Testis (tissue), 3 donors: ENCODE results near the gene DOLK. TPM values are rescaled to one million over a fixed set of nuclear protein-coding genes. Genes with fewer than 3 reads are reported as not detected.
A peak's percentile ranks its signal among the peaks of the same experiment; 100 is the strongest.

Experiments
- DNase-seq: peaks from one replicate; pipeline ENCODE4 v3.0.0-alpha.2; 2019
- H3K27ac ChIP-seq, 2 donors: fragments of 200-600 bp; sonication (generic); one replicate each; pipeline ENCODE4 v1.5.1; 2019
- H3K27me3 ChIP-seq: fragments of 200-600 bp; sonication (generic); one replicate; pipeline ENCODE4 v1.5.1; 2019
- H3K36me3 ChIP-seq: fragments of 200-600 bp; sonication (generic); one replicate; pipeline ENCODE4 v1.5.1; 2017; ENCODE audit warnings: low read depth; ENCODE audit errors: missing control alignments
- H3K4me1 ChIP-seq: fragments of 200-600 bp; sonication (generic); one replicate; pipeline ENCODE4 v1.5.1; 2019
- H3K4me3 ChIP-seq, 2 donors: fragments of 200-600 bp; sonication (generic); one replicate each; pipeline ENCODE4 v1.5.1; 2017 to 2019
- H3K9me3 ChIP-seq: fragments of 200-600 bp; sonication (generic); one replicate; pipeline ENCODE4 v1.5.1; 2017
- CTCF ChIP-seq, 3 experiments: fragments of 450-650 bp in 2 of 3; fragments of 200-600 bp in 1 of 3; sonication (generic) in 1 of 3; IDR thresholded peaks; one replicate each; pipeline ENCODE4 v1.5.1; 2016 to 2019; ENCODE audit warnings: antibody characterized with exemption in 3 of 3, mild to moderate bottlenecking in 2 of 3, moderate library complexity in 1 of 3
- POLR2A ChIP-seq: fragments of 450-650 bp; IDR thresholded peaks from one replicate; pipeline ENCODE4 v1.6.1; 2017; ENCODE audit warnings: antibody characterized with exemption, mild to moderate bottlenecking, moderate library complexity
- WGBS, 2 donors: methylation state at CpG; one replicate each; pipeline ENCODE4 v1.1.5; 2018; 5-methylcytosine and 5-hydroxymethylcytosine counted together
- intact Hi-C: fragments of 100-400 bp; cut with DNase I; formaldehyde crosslinking; loops from one replicate; pipeline ENCODE4 v1.15.1; 2023; ENCODE audit warnings: low total_unique reads
- polyA plus RNA-seq: library from polyadenylated mRNA; stranded (reverse); fragments of 350-450 nt; fragmentation: Illumina TruSeq; extraction: RNeasy Lipid Tissue Mini Kit (QIAGEN cat#74804); gene quantifications from one replicate; pipeline ENCODE4 v1.2.3, GENCODE V29; 2014; ENCODE audit warnings: low read depth, low replicate concordance; ENCODE audit not compliant: insufficient read depth
- total RNA-seq, 2 donors: library from RNA; depleted of rRNA; stranded (reverse); fragments of >200 nt; gene quantifications; one replicate each; pipeline ENCODE4 v1.2.3, GENCODE V29; 2016

DOLK gene
- total and polyA plus RNA-seq, 3 donors from 2014 or later, result 26.4 to 36.9 (median 29.4) TPM

GRCh38 chr9:128933731-128934130 is 13.7 kb downstream of the DOLK start:
- H3K4me1 ChIP-seq, result no peaks in the 10 kb centered on the region
- no peaks in the 10 kb centered on the region for H3K9me3 ChIP-seq
- H3K4me3 ChIP-seq, result no peak overlapping the region
- H3K36me3 ChIP-seq, result no peaks in the 10 kb centered on the region
- WGBS, 2 donors, result 92 to 95% methylated on average over 5 of the region's 5 CpGs
- no peak for DNase-seq
- TF ChIP-seq POLR2A, result no peak
- TF ChIP-seq CTCF (IDR thresholded peaks at IDR 0.05), result no peak
- H3K27me3 ChIP-seq, result no peaks in the 10 kb centered on the region
- no peak overlapping the region for H3K27ac ChIP-seq
- intact Hi-C loops, result no loop called here

- Histone ChIP-seq H3K27me3 (no peaks in the 10 kb centered on the region), H3K9me3 (no peaks in the 10 kb centered on the region), H3K4me3 (no peak overlapping the region), H3K4me1 (peaks cover 3% of the 10 kb centered on the region), H3K27ac (no peak overlapping the region), H3K36me3 (no peaks in the 10 kb centered on the region)
- DNase-seq, result no peak
- WGBS, 2 donors, result 89 to 91% methylated on average over 4 of the region's 4 CpGs
- TF ChIP-seq CTCF (IDR thresholded peaks at IDR 0.05), result no peak
- no peak for TF ChIP-seq POLR2A
- intact Hi-C loops, result loop anchor here (5.0 kb wide), 1 partner anchor 67 kb away; no protein-coding TSS in a partner anchor
These were observed 17.8 kb downstream of the DOLK start for GRCh38 chr9:128929560-128929959.

- 52 to 58% methylated on average over 2 of the region's 2 CpGs for WGBS, 2 donors
- H3K4me3 ChIP-seq, result no peak overlapping the region
- no peaks in the 10 kb centered on the region for H3K27me3 ChIP-seq
- no peak overlapping the region for H3K27ac ChIP-seq
- intact Hi-C loops, result loop anchor here (5.0 kb wide), 1 partner anchor 66 kb away; no protein-coding TSS in a partner anchor
- H3K36me3 ChIP-seq, result no peaks in the 10 kb centered on the region
- DNase-seq, result no peak
- TF ChIP-seq CTCF (IDR thresholded peaks at IDR 0.05), result no peak
- TF ChIP-seq POLR2A, result no peak
- peaks cover 3% of the 10 kb centered on the region for H3K4me1 ChIP-seq
- H3K9me3 ChIP-seq, result no peaks in the 10 kb centered on the region
These were observed 18.8 kb downstream of the DOLK start for GRCh38 chr9:128928624-128929023.

- Histone ChIP-seq H3K27me3 (no peaks in the 10 kb centered on the region), H3K36me3 (no peaks in the 10 kb centered on the region), H3K9me3 (no peaks in the 10 kb centered on the region), H3K4me3 (no peak overlapping the region), H3K4me1 (peaks cover 7% of the 10 kb centered on the region), H3K27ac (no peak overlapping the region)
- peak; percentile 79 to 90 (median 87) for TF ChIP-seq CTCF (IDR thresholded peaks at IDR 0.05)
- no peak for TF ChIP-seq POLR2A
- 38 to 55% methylated on average over 10 of the region's 10 CpGs for WGBS, 2 donors
- DNase-seq, result peak; percentile 57
- intact Hi-C loops, result loop anchor here (5.0 kb wide), 1 partner anchor 66 kb away; no protein-coding TSS in a partner anchor
These were observed 19.5 kb downstream of the DOLK start for GRCh38 chr9:128927731-128928411.

- Histone ChIP-seq H3K36me3 (no peaks in the 10 kb centered on the region), H3K27ac (no peak overlapping the region), H3K27me3 (no peaks in the 10 kb centered on the region), H3K4me3 (no peak overlapping the region), H3K9me3 (no peaks in the 10 kb centered on the region), H3K4me1 (peaks cover 32% of the 10 kb centered on the region)
- 94 to 95% methylated on average over 6 of the region's 6 CpGs for WGBS, 2 donors
- intact Hi-C loops, result loop anchor here (5.0 kb wide), 1 partner anchor 41 kb away; the partner anchor contains the start of genes KYAT1 and LRRC8A
- no peak for DNase-seq
- TF ChIP-seq CTCF (IDR thresholded peaks at IDR 0.05) (no peak), POLR2A (no peak)
These were observed 23.9 kb downstream of the DOLK start for GRCh38 chr9:128923493-128923883.
